Thyroid gland (tissue), 4 donors: ENCODE results near the gene ENOX1.

Experiments
- POLR2A ChIP-seq, 2 donors: fragments of 450-650 bp; IDR thresholded peaks; one replicate each; pipeline ENCODE4 v1.6.1; 2017; ENCODE audit warnings: antibody characterized with exemption in 2 of 2, mild to moderate bottlenecking in 2 of 2, moderate library complexity in 1 of 2
- TF ChIP-seq, protein P1 (sequence below), 6 experiments: fragments of 200-600 bp in 3 of 6; fragments of 450-650 bp in 3 of 6; sonication (generic) in 3 of 6; IDR thresholded peaks; one replicate each; pipeline ENCODE4 v1.5.1; 2016 to 2019; ENCODE audit warnings: antibody characterized with exemption in 6 of 6, mild to moderate bottlenecking in 2 of 6, inconsistent platforms in 1 of 6, moderate library complexity in 1 of 6

DNA sequence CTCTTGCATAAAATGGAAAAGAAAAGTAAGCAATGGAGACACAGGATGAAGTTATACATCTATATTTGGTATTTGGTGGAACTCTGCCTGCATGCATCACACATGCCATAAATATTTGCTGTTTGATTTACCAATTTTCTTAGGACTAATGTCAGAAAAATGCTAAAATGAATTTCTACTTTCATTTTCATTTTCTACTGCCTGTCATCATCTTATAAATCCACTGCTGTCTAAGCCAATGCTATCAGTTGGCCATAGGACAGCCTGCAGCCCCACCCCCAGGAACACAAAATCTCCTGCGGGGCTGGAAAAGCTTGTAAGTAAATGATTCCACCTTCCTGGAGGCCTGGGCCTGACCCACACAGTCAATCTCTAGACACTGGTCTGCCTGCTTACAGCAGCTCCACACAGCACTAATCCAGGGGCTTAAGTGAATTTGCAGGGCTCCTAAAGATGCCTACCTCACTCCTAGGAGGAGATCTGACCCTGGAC, 122.0 kb downstream of the ENOX1 start:
- TF ChIP-seq, protein P1, sequence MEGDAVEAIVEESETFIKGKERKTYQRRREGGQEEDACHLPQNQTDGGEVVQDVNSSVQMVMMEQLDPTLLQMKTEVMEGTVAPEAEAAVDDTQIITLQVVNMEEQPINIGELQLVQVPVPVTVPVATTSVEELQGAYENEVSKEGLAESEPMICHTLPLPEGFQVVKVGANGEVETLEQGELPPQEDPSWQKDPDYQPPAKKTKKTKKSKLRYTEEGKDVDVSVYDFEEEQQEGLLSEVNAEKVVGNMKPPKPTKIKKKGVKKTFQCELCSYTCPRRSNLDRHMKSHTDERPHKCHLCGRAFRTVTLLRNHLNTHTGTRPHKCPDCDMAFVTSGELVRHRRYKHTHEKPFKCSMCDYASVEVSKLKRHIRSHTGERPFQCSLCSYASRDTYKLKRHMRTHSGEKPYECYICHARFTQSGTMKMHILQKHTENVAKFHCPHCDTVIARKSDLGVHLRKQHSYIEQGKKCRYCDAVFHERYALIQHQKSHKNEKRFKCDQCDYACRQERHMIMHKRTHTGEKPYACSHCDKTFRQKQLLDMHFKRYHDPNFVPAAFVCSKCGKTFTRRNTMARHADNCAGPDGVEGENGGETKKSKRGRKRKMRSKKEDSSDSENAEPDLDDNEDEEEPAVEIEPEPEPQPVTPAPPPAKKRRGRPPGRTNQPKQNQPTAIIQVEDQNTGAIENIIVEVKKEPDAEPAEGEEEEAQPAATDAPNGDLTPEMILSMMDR (IDR thresholded peaks at IDR 0.05) = no peak
- no peak for TF ChIP-seq POLR2A (IDR thresholded peaks at IDR 0.05)
